ENCODE measurements around the gene TMEM43. TPM values are rescaled to one million over a fixed set of nuclear protein-coding genes. Genes with fewer than 3 reads are reported as not detected.

TMEM43 gene
- total and polyA plus RNA-seq, 2 of the 13 experiments (the other 11 are each of a cell fraction or from before 2014, with no cell fraction given): 48.9 to 50.5 TPM

DNA sequence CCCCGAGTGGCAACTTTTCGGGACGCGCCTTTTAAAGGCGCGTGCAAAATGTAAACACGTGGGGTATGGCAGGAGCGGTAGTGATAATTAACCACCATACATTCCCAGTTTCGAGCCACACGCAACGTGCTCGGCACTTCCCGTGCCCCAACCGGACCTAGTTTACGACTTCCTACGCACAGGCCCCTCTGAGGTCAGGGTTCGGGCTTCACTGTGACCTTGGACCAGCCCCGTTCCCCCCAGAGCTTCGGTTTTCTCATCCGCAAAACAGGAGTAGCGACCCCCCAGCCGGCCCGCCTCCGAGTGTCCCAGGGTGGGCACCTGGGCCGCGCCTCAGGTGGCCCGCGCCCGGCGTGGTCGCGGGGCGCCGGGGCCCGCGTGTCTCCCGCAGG is 633 bp upstream of the TMEM43 start (continued):
- TF ChIP-seq ZNF335 (CRISPR knock-in tag; IDR thresholded peaks at IDR 0.05) (no peak; the same call in 1 of the 2 replicates), NR1H2 (CRISPR knock-in tag; IDR thresholded peaks at IDR 0.05; ENCODE audit: borderline replicate concordance, low read depth) (no peak), ZNF746 (CRISPR knock-in tag; IDR thresholded peaks at IDR 0.05) (peak; percentile 46; the same call in 1 of the 2 replicates), RAD51 (IDR thresholded peaks at IDR 0.05; ENCODE audit: borderline replicate concordance) (no peak), JARID2 (CRISPR knock-in tag; IDR thresholded peaks at IDR 0.05; ENCODE audit: insufficient replicate concordance) (no peak), RAD21 (CRISPR knock-in tag; IDR thresholded peaks at IDR 0.05) (no peak), ZNF331 (CRISPR knock-in tag; IDR thresholded peaks at IDR 0.05) (no peak), ZFP1 (CRISPR knock-in tag; IDR thresholded peaks at IDR 0.05) (no peak), ZNF577 (CRISPR knock-in tag; IDR thresholded peaks at IDR 0.05; ENCODE audit: borderline replicate concordance, low read depth) (no peak), SAP130 (CRISPR knock-in tag; IDR thresholded peaks at IDR 0.05; ENCODE audit: low read depth) (peak; percentile 77), TCF7L2 (IDR thresholded peaks at IDR 0.05; ENCODE audit: low read depth, low read length) (no peak), ZNF737 (CRISPR knock-in tag; IDR thresholded peaks at IDR 0.05; ENCODE audit: borderline replicate concordance) (0 out of 2 replicates have a peak, but pooled peaks have one; percentile 61), RFXANK (CRISPR knock-in tag; IDR thresholded peaks at IDR 0.05) (no peak), CREB1 (IDR thresholded peaks at IDR 0.05) (no peak), CREB1 (CRISPR knock-in tag; IDR thresholded peaks at IDR 0.05) (no peak), ZNF501 (CRISPR knock-in tag; IDR thresholded peaks at IDR 0.05) (no peak)
- TF ChIP-seq, protein P1, sequence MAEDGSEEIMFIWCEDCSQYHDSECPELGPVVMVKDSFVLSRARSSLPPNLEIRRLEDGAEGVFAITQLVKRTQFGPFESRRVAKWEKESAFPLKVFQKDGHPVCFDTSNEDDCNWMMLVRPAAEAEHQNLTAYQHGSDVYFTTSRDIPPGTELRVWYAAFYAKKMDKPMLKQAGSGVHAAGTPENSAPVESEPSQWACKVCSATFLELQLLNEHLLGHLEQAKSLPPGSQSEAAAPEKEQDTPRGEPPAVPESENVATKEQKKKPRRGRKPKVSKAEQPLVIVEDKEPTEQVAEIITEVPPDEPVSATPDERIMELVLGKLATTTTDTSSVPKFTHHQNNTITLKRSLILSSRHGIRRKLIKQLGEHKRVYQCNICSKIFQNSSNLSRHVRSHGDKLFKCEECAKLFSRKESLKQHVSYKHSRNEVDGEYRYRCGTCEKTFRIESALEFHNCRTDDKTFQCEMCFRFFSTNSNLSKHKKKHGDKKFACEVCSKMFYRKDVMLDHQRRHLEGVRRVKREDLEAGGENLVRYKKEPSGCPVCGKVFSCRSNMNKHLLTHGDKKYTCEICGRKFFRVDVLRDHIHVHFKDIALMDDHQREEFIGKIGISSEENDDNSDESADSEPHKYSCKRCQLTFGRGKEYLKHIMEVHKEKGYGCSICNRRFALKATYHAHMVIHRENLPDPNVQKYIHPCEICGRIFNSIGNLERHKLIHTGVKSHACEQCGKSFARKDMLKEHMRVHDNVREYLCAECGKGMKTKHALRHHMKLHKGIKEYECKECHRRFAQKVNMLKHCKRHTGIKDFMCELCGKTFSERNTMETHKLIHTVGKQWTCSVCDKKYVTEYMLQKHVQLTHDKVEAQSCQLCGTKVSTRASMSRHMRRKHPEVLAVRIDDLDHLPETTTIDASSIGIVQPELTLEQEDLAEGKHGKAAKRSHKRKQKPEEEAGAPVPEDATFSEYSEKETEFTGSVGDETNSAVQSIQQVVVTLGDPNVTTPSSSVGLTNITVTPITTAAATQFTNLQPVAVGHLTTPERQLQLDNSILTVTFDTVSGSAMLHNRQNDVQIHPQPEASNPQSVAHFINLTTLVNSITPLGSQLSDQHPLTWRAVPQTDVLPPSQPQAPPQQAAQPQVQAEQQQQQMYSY (CRISPR knock-in tag; IDR thresholded peaks at IDR 0.05): no peak
- TF ChIP-seq, protein P2, sequence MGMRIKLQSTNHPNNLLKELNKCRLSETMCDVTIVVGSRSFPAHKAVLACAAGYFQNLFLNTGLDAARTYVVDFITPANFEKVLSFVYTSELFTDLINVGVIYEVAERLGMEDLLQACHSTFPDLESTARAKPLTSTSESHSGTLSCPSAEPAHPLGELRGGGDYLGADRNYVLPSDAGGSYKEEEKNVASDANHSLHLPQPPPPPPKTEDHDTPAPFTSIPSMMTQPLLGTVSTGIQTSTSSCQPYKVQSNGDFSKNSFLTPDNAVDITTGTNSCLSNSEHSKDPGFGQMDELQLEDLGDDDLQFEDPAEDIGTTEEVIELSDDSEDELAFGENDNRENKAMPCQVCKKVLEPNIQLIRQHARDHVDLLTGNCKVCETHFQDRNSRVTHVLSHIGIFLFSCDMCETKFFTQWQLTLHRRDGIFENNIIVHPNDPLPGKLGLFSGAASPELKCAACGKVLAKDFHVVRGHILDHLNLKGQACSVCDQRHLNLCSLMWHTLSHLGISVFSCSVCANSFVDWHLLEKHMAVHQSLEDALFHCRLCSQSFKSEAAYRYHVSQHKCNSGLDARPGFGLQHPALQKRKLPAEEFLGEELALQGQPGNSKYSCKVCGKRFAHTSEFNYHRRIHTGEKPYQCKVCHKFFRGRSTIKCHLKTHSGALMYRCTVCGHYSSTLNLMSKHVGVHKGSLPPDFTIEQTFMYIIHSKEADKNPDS (CRISPR knock-in tag; IDR thresholded peaks at IDR 0.05): peak; percentile 58; the same call in 1 of the 2 replicates
- TF ChIP-seq, protein P3, sequence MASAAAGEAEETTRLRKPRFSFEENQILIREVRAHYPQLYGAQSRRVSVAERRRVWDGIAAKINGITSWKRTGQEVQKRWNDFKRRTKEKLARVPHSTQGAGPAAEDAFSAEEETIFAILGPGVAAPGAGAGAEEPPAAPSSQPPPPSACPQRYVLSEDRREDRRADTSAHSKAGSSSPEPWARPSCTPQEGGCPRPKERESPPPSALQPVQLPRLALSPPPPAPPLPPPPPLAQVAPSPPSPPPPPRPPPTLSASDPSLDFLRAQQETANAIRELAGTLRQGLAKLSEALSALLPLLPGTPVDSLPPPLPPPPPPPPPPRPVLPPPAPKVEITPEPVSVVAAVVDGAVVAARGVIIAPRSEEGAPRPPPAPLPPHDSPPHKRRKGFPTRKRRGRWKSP (CRISPR knock-in tag; IDR thresholded peaks at IDR 0.05): no peak
- TF ChIP-seq, protein P4, sequence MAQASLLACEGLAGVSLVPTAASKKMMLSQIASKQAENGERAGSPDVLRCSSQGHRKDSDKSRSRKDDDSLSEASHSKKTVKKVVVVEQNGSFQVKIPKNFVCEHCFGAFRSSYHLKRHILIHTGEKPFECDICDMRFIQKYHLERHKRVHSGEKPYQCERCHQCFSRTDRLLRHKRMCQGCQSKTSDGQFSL (CRISPR knock-in tag; IDR thresholded peaks at IDR 0.05): no peak
- TF ChIP-seq, protein P5, sequence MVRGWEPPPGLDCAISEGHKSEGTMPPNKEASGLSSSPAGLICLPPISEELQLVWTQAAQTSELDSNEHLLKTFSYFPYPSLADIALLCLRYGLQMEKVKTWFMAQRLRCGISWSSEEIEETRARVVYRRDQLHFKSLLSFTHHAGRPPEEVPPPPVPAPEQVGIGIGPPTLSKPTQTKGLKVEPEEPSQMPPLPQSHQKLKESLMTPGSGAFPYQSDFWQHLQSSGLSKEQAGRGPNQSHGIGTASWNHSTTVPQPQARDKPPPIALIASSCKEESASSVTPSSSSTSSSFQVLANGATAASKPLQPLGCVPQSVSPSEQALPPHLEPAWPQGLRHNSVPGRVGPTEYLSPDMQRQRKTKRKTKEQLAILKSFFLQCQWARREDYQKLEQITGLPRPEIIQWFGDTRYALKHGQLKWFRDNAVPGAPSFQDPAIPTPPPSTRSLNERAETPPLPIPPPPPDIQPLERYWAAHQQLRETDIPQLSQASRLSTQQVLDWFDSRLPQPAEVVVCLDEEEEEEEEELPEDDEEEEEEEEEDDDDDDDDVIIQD (CRISPR knock-in tag; IDR thresholded peaks at IDR 0.05; ENCODE audit: low read depth): 0 out of 2 replicates have a peak, but pooled peaks have one; percentile 17
- TF ChIP-seq, protein P6, sequence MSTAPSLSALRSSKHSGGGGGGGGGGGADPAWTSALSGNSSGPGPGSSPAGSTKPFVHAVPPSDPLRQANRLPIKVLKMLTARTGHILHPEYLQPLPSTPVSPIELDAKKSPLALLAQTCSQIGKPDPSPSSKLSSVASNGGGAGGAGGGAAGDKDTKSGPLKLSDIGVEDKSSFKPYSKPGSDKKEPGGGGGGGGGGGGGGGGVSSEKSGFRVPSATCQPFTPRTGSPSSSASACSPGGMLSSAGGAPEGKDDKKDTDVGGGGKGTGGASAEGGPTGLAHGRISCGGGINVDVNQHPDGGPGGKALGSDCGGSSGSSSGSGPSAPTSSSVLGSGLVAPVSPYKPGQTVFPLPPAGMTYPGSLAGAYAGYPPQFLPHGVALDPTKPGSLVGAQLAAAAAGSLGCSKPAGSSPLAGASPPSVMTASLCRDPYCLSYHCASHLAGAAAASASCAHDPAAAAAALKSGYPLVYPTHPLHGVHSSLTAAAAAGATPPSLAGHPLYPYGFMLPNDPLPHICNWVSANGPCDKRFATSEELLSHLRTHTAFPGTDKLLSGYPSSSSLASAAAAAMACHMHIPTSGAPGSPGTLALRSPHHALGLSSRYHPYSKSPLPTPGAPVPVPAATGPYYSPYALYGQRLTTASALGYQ (CRISPR knock-in tag; IDR thresholded peaks at IDR 0.05): no peak
